GM21360 (cell line): ENCODE results near the gene DNMT3A.

Source experiments
- ATAC-seq: cut with Tn5 transposase; IDR thresholded peaks from one replicate; pipeline ENCODE4 v1.9.1; 2021; ENCODE audit warnings: mild to moderate bottlenecking, moderate library complexity; ENCODE audit not compliant: unreplicated experiment

Gene DNMT3A

DNA sequence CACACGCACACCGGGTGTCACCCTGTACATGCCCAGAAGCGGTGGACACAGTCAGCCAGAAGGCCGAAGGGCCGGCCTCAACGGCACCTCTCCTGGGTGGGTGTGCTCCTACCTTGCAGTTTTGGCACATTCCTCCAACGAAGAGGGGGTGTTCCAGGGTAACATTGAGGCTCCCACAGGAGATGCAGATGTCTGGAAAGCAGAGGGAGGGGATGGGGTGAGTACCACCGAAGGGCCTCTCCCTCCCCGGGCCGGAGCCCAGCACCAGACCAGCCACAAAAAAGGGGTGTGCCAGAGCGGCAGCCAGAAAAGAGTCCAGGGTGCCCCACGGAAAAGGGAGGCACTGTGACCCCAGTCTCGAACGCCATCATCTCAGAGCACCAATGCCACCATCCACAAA lies 96.6 kb downstream of the DNMT3A start:
- no peak for ATAC-seq

DNA sequence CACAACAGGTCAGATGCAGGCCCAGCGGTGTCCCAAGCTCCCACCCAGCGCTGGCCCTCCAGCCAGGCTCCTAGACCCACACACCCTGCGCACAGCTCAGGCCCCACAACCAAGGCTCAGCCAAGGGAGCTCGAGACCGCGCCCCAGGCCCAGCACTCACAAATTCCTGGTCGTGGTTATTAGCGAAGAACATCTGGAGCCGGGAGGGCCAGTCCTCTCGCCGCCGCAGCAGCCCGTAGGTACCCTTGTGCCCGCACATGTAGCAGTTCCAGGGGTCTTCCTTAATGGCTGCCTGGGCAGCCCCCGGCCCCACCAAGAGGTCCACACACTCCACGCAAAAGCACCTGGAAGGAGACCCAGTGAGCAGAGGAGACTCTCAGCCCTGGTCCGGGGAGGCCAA lies 97.7 kb downstream of the DNMT3A start:
- no peak for ATAC-seq

DNA sequence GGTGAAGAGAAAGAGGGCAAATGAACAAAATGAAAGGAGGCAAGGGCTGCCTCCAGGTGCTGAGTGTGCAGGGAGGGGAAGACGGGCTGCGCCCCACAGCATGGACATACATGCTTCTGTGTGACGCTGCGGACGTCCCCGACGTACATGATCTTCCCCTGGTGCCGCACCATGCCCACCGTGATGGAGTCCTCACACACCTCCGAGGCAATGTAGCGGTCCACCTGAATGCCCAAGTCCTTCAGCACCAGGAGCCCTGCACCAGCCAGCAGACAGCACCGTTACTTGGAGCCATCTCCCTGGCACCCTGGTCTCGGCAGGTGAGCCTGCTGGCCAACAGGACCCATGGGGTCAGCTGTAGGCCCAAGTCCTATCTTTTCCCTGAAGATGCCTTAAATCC lies 100.3 kb downstream of the DNMT3A start:
- ATAC-seq = no peak

- no peak for ATAC-seq
Measured at GRCh38 chr2:25240636-25241035, 101.1 kb downstream of the DNMT3A start.

- ATAC-seq = no peak
Measured at GRCh38 chr2:25238920-25239319, 102.8 kb downstream of the DNMT3A start.

GRCh38 chr2:25237764-25238163 lies 104.0 kb downstream of the DNMT3A start:
- ATAC-seq = no peak

DNA sequence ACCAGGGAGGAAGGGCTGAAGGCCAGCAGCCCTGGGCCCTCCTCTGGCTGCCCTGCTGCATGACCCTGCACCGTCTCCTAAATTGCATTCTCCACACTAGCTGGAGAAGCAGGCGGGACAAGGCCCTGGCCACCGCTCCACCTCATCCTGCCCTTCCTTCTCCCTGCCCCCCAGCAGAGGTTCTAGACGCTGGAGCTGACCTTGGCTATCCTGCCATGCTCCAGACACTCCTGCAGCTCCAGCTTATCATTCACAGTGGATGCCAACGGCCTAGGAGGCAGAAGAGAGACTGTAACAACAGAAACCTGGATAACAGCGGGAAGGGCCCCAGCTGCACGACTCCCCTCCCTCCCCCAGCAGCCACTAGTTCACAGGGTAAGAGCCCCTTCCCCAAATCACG lies 105.0 kb downstream of the DNMT3A start:
- no peak for ATAC-seq

DNA sequence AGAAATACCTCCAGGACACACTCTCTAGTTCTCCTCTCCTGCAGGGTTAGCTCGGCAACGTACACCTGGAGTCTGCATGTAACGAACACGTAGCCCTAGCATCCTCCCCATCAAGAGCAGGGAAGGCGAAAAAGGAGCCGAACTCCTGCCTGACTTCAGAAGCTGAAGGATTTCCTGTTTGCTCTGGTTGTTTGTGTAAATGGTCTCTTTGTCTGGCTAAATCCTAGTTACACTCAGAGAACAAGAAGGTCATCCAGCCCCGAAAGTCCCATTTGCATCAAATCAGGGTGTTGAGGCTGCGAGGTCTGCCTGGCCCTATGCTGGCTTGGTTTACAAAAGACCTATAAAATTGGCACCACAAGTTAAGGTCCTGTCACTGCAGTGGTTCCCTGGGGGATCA lies 107.0 kb downstream of the DNMT3A start:
- ATAC-seq = no peak

GRCh38 chr2:25233916-25234605 lies 107.7 kb downstream of the DNMT3A start:
- ATAC-seq = no peak

- no peak for ATAC-seq
Measured at GRCh38 chr2:25232248-25232825, 109.4 kb downstream of the DNMT3A start.

GRCh38 chr2:25230948-25231311 lies 110.8 kb downstream of the DNMT3A start:
- ATAC-seq = no peak

DNA sequence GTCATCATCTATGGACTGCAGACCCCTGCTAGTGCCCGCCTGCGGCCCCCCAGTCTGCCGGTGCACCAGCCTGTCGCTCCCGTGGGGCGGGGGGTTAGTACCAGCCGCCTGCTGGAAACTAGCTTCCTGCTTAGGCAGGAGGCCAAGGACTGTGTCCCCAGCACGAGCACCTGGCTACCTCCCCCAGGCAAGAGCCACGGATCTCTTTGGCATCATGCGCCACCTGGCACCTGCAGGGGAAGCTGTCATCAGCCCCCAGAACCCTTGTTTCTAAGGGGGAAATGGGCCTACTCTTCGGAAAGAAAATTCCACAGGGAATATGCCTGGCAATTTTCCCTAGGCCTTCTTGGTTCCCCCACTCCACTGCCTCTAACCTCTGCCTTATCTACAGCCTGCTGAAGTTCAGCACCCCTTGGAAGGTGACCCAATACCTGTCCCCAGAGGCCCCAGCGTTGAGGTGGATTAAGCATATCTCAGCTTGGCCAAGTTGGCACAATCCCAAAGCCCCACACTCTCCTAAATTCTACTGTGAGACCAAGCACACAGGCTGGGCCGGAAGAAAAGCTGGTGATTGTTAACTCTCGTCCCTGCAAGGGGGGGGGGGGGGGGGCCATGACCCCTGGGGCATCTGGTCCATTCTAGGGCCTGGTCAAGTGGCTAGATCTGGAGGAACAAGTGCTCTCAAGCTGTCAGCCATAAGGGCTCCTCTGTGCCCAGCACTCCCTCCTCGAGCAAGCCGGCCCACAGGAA lies 111.4 kb downstream of the DNMT3A start:
- ATAC-seq = no peak

GRCh38 chr2:25229279-25230197 lies 112.2 kb downstream of the DNMT3A start:
- no peak for ATAC-seq

DNA sequence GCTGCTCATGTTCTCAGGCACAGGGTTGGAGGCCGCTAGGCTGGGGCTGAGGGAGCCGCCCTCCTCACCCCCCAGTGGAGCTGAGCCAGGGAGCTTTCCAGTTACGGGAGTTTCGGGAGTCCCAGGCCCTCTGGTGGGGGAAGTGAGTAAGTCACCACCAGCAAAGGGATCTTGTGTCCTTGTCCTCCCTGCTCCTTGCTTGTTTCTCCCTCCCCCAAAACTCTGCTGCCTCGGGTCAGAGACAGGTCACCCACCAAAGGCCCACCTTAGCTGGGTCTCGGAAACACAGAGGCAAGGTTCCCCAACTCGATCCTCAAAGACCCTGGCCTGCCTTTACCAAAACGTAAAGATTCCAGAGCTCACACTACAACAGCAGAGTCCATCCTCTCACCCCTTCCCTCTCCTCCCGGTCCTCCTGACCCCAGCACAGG lies 112.9 kb downstream of the DNMT3A start:
- ATAC-seq = no peak

GRCh38 chr2:25227576-25227975 lies 114.1 kb downstream of the DNMT3A start:
- ATAC-seq = no peak

DNA sequence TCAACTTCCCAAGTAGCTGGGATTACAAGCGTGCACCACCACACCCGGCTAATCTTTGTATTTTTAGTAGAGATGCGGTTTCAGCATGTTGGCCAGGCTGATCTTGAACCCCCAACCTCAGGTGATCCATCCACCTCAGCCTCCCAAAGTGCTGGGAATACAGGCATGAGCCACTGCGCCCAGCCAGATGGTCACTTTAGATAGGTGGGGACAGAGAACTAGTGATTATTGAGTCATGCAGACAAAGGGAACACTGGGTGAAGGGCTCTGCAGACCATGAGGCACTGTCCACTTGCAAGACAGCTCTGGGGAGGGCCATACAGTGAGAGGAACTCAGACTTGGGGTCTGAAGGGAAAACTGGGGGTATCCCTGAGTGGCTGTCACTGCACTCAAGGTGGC lies 114.9 kb downstream of the DNMT3A start:
- no peak for ATAC-seq

DNA sequence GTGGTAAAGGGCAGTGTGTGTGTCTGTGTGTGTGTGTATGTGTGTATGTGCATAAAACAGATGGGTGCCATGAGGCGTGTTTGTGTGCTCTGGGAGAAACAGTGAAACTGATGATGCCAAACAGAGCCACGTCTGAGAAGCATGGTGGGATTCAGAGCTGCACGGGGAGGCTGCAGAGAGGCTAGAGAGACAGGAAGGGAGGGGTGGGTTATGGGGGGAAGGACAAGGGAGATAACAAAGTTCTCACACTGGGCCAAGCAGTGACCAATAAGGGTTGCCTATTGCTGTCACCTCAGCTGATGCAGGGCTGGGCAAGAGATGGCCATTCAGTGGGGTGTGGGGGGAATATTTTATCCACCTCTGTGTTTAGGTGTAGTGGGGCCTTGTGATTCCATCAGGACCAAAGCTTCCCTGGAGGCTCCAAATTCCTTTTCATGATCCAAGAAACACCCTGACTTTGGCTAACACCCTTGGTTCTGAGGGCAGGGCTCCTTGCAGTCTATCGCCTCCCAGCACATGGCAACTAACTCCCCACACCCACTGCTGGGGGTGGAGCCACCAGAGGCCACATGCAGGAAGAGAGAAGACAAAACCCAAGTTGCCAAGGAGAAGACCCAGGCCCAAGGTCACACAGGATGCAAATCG lies 119.1 kb downstream of the DNMT3A start:
- ATAC-seq = no peak

DNA sequence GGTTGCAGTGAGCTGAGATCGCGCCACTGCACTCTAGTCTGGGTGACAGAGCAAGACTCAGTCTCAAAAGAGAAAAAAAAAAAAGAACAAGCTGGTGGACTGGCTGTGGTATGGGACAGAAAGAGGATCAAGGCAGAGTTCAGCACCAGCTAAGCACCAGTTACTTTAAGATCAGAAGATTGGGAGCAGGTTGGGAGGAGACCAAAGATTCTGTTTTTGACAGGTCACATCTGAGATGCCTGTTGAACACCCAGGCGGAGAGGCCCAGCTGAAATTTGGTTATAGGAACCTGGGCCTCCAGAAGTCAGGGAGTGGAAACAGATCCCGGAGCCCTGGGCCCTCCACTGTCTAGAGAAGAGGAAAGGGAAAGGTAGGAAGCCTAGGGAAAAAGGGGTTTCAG lies 120.1 kb downstream of the DNMT3A start:
- no peak for ATAC-seq

DNA sequence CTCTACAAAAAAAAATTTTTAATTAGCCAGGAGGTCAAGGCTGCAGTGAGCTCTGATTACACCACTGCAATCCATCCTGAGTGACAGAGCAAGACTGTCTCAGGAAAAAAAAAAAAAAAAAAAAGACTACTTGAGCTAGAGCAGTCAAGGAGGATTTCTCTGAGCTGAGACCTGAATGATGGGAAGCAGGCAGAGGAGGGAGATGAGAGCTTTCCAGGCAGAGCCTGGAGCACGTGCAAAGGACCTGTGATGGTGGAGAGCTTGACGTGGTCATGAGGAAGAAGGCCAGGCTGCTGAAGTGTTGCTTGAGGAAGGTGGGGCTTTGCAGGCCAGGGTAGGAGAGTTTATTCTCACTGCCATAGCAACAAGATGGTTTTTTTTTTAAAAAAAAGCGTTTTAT lies 121.4 kb downstream of the DNMT3A start:
- ATAC-seq = no peak

DNA sequence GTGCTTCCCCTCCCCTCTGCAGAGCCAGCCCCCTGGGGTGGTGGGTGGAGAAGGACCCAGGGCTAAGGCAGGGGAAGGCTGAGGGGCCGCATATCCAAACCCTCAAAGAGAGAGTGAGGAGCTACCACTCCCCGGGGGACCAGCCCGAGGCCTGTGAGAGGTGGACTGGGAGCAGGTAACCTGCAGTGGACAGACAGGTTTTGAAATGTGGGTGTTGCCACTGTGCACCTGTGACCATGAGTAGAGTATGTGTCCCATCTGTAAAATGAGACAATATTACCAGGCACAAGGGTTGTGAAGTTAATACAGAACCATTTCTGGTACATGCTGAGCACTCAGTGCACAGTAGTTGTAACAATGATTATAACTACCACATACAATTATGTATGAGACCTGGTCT lies 122.1 kb downstream of the DNMT3A start:
- ATAC-seq = no peak

DNA sequence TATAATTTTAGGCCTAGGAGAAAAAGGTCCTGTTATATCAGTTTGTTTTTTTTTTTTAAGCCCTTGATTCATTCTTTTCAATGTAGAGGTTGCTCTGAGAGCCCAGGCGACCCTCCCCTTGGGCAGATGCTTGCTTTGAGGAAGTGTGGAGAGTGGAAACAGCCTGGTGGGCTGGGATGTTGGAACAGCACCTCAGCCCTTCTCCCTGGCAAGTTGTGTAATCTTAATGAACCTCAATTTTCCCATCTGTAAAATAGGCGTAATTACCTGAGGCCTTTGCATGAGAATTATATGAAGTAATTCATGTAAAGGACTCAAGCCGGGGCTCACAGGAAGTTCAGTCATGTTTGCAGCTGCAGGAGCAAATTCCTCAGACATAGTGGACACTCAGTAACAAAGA lies 123.6 kb downstream of the DNMT3A start:
- no peak for ATAC-seq
